Neural progenitor cell (in vitro differentiated cells): ENCODE data around the gene GRIPAP1. TPM values are rescaled to one million over a fixed set of nuclear protein-coding genes. Genes with fewer than 3 reads are reported as not detected.

Experiments used
- DNase-seq: peaks from one replicate; pipeline ENCODE4 v3.0.0-alpha.2; 2016; ENCODE audit warnings: low spot score
- H2AFZ ChIP-seq: fragments of 200-600 bp; sonication (generic); replicated peaks from 2 replicates; pipeline ENCODE4 v1.6.1; 2016; ENCODE audit warnings: antibody characterized with exemption
- H3F3A ChIP-seq: fragments of 200-600 bp; sonication (generic); 2 replicates; pipeline ENCODE4 v1.6.1; 2016; ENCODE audit warnings: antibody characterized with exemption, low read depth
- H3K27ac ChIP-seq: fragments of 200-600 bp; sonication (generic); 2 replicates; pipeline ENCODE4 v1.5.1; 2016; ENCODE audit warnings: mild to moderate bottlenecking
- H3K27me3 ChIP-seq: fragments of 200-600 bp; sonication (generic); 2 replicates; pipeline ENCODE4 v1.6.1; 2016; ENCODE audit warnings: mild to moderate bottlenecking, moderate library complexity
- H3K36me3 ChIP-seq: fragments of 200-600 bp; sonication (generic); 2 replicates; pipeline ENCODE4 v1.5.1; 2016
- H3K4me1 ChIP-seq: fragments of 200-600 bp; sonication (generic); 2 replicates; pipeline ENCODE4 v1.6.1; 2016; ENCODE audit warnings: mixed run types
- H3K4me2 ChIP-seq: fragments of 200-600 bp; sonication (generic); 2 replicates; pipeline ENCODE4 v1.6.1; 2016
- H3K4me3 ChIP-seq: fragments of 200-600 bp; sonication (generic); 2 replicates; pipeline ENCODE4 v1.5.1; 2016
- H3K79me2 ChIP-seq: fragments of 200-600 bp; sonication (generic); 2 replicates; pipeline ENCODE4 v1.6.1; 2016; ENCODE audit warnings: low read depth
- H3K9ac ChIP-seq: fragments of 200-600 bp; sonication (generic); 2 replicates; pipeline ENCODE4 v1.6.1; 2016
- H3K9me3 ChIP-seq: fragments of 200-600 bp; sonication (generic); 2 replicates; pipeline ENCODE4 v1.5.1; 2016; ENCODE audit warnings: low read depth
- H4K20me1 ChIP-seq: fragments of 200-600 bp; sonication (generic); 2 replicates; pipeline ENCODE4 v1.6.1; 2016; ENCODE audit warnings: low read depth
- H3K27ac Mint-ChIP-seq: 3 replicates; pipeline ENCODE4 v1.8.0; 2021; ENCODE audit warnings: mixed read lengths
- H3K27me3 Mint-ChIP-seq: 2 replicates; pipeline ENCODE4 v1.8.0; 2022; ENCODE audit warnings: low read depth, mild to moderate bottlenecking, inconsistent platforms, moderate library complexity, mixed read lengths; ENCODE audit not compliant: insufficient read depth
- H3K36me3 Mint-ChIP-seq: 3 replicates; pipeline ENCODE4 v1.8.0; 2021; ENCODE audit warnings: mixed read lengths
- H3K4me1 Mint-ChIP-seq: 3 replicates; pipeline ENCODE4 v1.8.0; 2021; ENCODE audit warnings: mixed read lengths
- H3K4me3 Mint-ChIP-seq: 3 replicates; pipeline ENCODE4 v1.8.0; 2021; ENCODE audit warnings: mild to moderate bottlenecking, moderate library complexity, mixed read lengths
- H3K9me3 Mint-ChIP-seq: 3 replicates; pipeline ENCODE4 v1.8.0; 2020; ENCODE audit warnings: mixed read lengths
- EZH2 ChIP-seq: fragments of 200-600 bp; sonication (generic); IDR thresholded peaks from 2 replicates; pipeline ENCODE4 v1.6.1; 2017; ENCODE audit warnings: antibody characterized with exemption, mild to moderate bottlenecking, moderate library complexity
- EZH2phosphoT487 ChIP-seq: fragments of 200-600 bp; sonication (generic); IDR thresholded peaks from 2 replicates; pipeline ENCODE4 v1.6.1; 2017; ENCODE audit warnings: antibody characterized with exemption
- total RNA-seq: library from RNA; depleted of rRNA; stranded (reverse); fragments of >200 nt; gene quantifications from 2 replicates; pipeline ENCODE4 v1.2.3, GENCODE V29; 2015; ENCODE audit warnings: low replicate concordance
- TF ChIP-seq, protein P1 (sequence below): fragments of 200-600 bp; sonication (generic); IDR thresholded peaks from 2 replicates; pipeline ENCODE4 v1.5.1; 2017; ENCODE audit warnings: antibody characterized with exemption, mild to moderate bottlenecking

GRIPAP1 gene
- total RNA-seq, 1 donor from 2014 or later = 30.1 TPM

DNA sequence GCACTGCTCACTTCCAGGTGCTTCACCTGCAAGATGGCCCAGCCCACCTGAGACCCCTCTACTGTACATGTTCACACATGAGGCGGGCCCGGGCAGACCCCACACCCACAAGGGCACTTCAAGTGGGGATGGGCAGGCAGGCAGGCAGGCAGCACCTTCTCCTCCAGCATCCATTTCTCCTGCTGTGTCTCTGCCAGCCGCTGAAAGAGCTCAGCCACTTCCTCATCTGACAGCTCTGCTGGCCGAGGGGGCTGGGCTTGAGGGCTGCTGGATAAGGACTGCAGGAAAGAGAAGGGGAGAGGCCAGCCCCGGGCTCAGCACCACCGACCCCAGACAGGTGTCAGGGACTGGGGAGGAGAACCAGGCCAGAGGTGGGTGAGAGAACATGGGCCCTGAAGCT lies 26.0 kb downstream of the GRIPAP1 start:
- TF ChIP-seq, protein P1, sequence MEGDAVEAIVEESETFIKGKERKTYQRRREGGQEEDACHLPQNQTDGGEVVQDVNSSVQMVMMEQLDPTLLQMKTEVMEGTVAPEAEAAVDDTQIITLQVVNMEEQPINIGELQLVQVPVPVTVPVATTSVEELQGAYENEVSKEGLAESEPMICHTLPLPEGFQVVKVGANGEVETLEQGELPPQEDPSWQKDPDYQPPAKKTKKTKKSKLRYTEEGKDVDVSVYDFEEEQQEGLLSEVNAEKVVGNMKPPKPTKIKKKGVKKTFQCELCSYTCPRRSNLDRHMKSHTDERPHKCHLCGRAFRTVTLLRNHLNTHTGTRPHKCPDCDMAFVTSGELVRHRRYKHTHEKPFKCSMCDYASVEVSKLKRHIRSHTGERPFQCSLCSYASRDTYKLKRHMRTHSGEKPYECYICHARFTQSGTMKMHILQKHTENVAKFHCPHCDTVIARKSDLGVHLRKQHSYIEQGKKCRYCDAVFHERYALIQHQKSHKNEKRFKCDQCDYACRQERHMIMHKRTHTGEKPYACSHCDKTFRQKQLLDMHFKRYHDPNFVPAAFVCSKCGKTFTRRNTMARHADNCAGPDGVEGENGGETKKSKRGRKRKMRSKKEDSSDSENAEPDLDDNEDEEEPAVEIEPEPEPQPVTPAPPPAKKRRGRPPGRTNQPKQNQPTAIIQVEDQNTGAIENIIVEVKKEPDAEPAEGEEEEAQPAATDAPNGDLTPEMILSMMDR = no peak
- TF ChIP-seq EZH2phosphoT487 (no peak), EZH2 (no peak)
- Histone ChIP-seq H3K9me3 (no peaks in the 10 kb centered on the region), H3K27me3 (no peaks in the 10 kb centered on the region), H3K27ac (no peak overlapping the region), H2AFZ (no peak overlapping the region), H3K4me3 (no peak overlapping the region), H4K20me1 (no peaks in the 10 kb centered on the region), H3F3A (no peaks in the 10 kb centered on the region), H3K9ac (no peak overlapping the region), H3K36me3 (no peaks in the 10 kb centered on the region), H3K4me2 (no peak overlapping the region), H3K79me2 (no peaks in the 10 kb centered on the region), H3K4me1 (no peaks in the 10 kb centered on the region)
- Mint-ChIP-seq H3K4me3 (no peak overlapping the region), H3K4me1 (peaks cover 2% of the 10 kb centered on the region), H3K36me3 (peaks cover 11% of the 10 kb centered on the region), H3K27me3 (peaks cover 6% of the 10 kb centered on the region), H3K9me3 (peaks cover 11% of the 10 kb centered on the region), H3K27ac (no peak overlapping the region)
- no peak for DNase-seq

DNA sequence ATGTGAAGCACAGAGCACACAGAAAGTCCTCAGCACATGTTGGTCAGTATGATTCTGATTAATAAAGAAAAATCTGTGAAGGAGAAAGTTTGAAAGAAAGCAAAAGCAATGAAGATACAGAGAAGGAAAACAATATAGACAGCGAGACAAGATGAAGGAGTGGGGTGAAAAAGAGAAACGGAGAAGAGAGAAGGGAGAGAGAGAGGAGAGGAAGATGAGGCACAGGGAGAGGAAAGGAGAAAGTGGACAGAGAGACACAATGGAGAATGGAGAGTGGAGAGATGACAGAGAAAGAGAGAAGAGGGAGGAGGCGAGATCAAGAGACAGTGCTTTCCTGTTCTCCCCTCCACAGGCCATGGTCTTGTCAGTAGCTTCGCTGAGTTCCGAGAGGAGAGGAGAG lies 26.5 kb downstream of the GRIPAP1 start:
- peaks cover 11% of the 10 kb centered on the region for H3K9me3 Mint-ChIP-seq
- Histone ChIP-seq H3K4me1 (no peaks in the 10 kb centered on the region), H3K4me2 (no peak overlapping the region), H3K9ac (no peak overlapping the region), H3K79me2 (no peaks in the 10 kb centered on the region), H3K4me3 (no peak overlapping the region), H3K27me3 (no peaks in the 10 kb centered on the region), H3K9me3 (no peaks in the 10 kb centered on the region), H3K36me3 (no peaks in the 10 kb centered on the region), H4K20me1 (no peaks in the 10 kb centered on the region), H2AFZ (no peak overlapping the region), H3K27ac (no peak overlapping the region), H3F3A (no peaks in the 10 kb centered on the region)
- H3K36me3 Mint-ChIP-seq = peaks cover 9% of the 10 kb centered on the region
- peaks cover 2% of the 10 kb centered on the region for H3K4me1 Mint-ChIP-seq
- no peak for DNase-seq
- TF ChIP-seq EZH2phosphoT487 (no peak), EZH2 (no peak)
- TF ChIP-seq, protein P1 = no peak
- no peak overlapping the region for H3K27ac Mint-ChIP-seq
- peaks cover 9% of the 10 kb centered on the region for H3K27me3 Mint-ChIP-seq
- no peak overlapping the region for H3K4me3 Mint-ChIP-seq

DNA sequence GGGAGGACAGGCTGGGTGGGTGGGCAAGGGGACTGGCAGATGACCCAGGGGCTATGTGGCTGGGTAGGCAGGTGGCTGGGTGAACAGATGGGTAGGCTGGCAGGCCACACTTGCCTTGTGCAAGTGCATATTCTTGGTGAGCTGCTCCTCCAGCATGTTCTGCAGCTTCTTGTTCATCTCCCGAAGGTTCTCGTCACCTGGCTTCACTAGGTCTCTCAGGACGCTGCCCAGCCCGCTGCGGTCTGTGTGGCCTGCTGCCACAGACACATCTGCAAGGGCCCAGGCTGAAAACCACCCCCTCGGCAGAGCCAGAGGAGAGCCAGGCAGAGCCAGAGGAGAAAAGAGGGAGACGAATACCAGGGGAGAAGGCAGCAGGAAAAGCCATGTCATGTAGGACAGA lies 27.0 kb downstream of the GRIPAP1 start:
- DNase-seq = no peak
- Histone ChIP-seq H3K27me3 (no peaks in the 10 kb centered on the region), H3K4me2 (no peak overlapping the region), H3K27ac (no peak overlapping the region), H3K79me2 (no peaks in the 10 kb centered on the region), H4K20me1 (no peaks in the 10 kb centered on the region), H3K4me1 (no peaks in the 10 kb centered on the region), H3K9me3 (no peaks in the 10 kb centered on the region), H3K36me3 (no peaks in the 10 kb centered on the region), H2AFZ (no peak overlapping the region), H3F3A (no peaks in the 10 kb centered on the region), H3K9ac (no peak overlapping the region), H3K4me3 (no peak overlapping the region)
- Mint-ChIP-seq H3K4me3 (no peak overlapping the region), H3K27ac (no peak overlapping the region), H3K36me3 (peaks cover 8% of the 10 kb centered on the region), H3K27me3 (peaks cover 9% of the 10 kb centered on the region), H3K4me1 (peaks cover 2% of the 10 kb centered on the region), H3K9me3 (peaks cover 11% of the 10 kb centered on the region)
- TF ChIP-seq EZH2 = no peak
- no peak for TF ChIP-seq EZH2phosphoT487
- TF ChIP-seq, protein P1 = no peak
